DOHH2 (cell line): ENCODE measurements around the gene NAPB.

ENCODE experiments used
- EZH2phosphoT487 ChIP-seq: fragments of 200-600 bp; sonication (generic); IDR thresholded peaks from 2 replicates; pipeline ENCODE4 v1.6.1; 2017; ENCODE audit warnings: borderline replicate concordance, mild to moderate bottlenecking, antibody characterized with exemption, low read length, moderate library complexity, mixed read lengths
- TF ChIP-seq, protein P1 (sequence below): fragments of 200-600 bp; sonication (generic); IDR thresholded peaks from one replicate; pipeline ENCODE4 v1.5.1; 2014; ENCODE audit warnings: antibody characterized with exemption, mild to moderate bottlenecking, low read depth, low read length; ENCODE audit not compliant: poor library complexity, severe bottlenecking

DNA sequence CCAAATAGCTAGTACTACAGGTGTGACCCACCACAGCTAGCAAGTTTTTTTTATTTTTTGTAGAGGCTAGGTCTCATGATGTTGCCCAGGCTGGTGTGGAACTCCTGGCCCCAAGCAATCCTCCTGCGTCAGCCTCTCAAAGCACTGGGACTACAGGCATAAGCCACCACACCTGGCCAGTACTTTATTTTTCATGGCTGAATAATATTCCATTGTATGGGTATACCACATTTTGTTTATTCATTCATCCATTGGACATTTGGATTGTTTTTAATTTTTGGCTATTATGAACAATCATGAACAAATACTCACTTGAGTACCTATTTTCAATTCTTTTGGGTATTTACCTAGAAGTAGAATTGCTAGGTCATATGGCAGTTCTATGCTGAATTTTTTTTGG is 77.7 kb downstream of the NAPB start:
- TF ChIP-seq, protein P1, sequence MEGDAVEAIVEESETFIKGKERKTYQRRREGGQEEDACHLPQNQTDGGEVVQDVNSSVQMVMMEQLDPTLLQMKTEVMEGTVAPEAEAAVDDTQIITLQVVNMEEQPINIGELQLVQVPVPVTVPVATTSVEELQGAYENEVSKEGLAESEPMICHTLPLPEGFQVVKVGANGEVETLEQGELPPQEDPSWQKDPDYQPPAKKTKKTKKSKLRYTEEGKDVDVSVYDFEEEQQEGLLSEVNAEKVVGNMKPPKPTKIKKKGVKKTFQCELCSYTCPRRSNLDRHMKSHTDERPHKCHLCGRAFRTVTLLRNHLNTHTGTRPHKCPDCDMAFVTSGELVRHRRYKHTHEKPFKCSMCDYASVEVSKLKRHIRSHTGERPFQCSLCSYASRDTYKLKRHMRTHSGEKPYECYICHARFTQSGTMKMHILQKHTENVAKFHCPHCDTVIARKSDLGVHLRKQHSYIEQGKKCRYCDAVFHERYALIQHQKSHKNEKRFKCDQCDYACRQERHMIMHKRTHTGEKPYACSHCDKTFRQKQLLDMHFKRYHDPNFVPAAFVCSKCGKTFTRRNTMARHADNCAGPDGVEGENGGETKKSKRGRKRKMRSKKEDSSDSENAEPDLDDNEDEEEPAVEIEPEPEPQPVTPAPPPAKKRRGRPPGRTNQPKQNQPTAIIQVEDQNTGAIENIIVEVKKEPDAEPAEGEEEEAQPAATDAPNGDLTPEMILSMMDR = no peak
- no peak for TF ChIP-seq EZH2phosphoT487
